ENCODE measurements around the gene SLIT3.

SLIT3 gene

GRCh38 chr5:168960497-168960896 is 340.4 kb downstream of the SLIT3 start:
- DNase-seq (ENCODE audit: low read depth) = no peak

- no peak for DNase-seq (ENCODE audit: low read depth)
Measured at GRCh38 chr5:168953351-168953750, 347.6 kb downstream of the SLIT3 start.

- no peak for DNase-seq (ENCODE audit: low read depth)
Measured at GRCh38 chr5:168952196-168952595, 348.7 kb downstream of the SLIT3 start.

DNA sequence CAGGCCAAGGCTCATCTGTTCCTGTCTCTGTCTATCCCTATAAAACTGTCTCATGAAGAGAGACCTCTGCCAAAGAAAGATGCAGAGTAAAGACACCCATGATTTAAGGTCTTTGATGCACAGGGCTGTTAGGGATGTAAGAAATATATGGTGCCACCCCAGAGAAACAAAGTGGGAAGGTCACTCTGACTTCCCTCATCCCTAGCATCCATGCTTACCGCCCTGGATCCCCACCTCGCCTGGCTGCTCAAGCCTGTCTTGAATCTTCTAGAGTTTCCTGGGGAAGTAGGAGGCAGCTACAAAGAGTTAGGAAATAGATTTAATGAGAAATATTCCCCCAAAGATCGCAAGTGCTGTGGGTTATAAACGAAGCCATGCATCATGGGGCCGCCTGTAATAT is 349.2 kb downstream of the SLIT3 start:
- no peak for DNase-seq (ENCODE audit: low read depth)

DNA sequence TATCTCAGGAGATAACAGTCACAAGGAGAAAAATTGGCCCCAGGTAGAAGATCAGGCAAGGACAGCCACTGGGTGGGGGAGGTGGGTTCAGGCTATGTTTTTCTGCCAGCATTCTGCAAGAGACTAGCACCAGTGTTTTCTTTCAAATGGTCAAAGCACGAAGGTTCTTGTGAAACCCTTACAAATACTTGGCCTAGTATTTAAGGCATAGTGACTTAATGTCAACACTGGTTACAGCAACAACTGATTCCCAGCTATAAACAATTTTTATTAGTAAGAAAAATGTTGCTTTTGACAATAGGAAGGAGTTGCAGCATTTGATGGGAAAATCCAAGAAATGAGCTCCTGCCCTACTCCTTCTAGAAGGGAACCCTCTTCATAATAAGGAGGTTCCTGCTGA is 349.6 kb downstream of the SLIT3 start:
- DNase-seq (ENCODE audit: low read depth) = no peak

DNA sequence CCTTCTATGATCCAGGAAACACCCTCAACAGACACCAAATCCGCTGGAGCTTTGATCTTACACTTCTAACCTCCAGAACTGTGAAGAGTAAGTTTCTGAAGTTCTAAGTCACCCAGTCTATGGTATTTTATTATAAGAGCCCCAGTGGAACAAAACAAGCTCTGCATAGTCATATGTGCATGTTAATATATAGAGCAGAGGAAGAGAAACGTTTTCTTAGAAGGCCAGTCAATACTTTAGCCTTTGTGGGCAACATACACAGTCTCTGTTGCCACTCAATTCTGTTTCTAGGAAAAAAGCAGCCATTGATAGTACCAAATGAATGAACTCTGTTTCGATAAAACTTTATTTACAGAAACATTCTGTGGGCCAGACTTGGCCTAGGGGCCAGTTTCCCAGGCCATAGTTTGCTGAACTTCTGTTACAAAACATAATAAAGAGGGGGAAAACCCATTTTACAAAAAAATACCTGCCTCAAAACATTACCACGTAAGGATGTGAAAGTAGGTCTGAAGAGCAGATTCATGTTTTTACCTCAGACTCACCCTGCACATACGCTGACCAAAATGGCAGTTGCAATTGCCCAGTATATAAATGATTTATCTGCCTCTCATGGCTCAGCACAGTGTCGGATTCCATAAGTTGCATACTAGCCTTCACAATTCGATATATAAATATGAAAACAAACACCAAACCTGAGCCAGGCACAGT is 350.5 kb downstream of the SLIT3 start:
- no peak for DNase-seq (ENCODE audit: low read depth)

DNA sequence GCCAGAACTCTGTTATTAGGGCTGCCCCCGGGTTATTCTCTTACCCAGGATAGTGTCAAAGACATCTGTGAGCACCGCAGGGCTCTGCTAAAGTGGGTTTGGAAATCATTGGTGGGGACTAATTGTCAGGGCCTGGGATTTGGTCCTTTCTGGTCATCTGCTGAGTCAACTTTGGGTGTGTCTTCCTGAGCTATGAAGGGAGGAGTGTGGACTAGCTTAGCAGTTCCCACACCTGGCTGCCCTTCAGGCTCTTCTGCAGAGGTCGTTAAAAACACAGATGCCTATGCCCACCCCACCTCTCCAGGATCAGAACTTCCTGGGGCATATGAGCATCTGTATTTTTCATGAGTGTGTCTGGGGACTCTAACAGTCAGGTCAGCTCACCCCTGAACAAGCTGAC is 352.2 kb downstream of the SLIT3 start:
- DNase-seq (ENCODE audit: low read depth) = no peak

GRCh38 chr5:168947212-168947868 is 353.6 kb downstream of the SLIT3 start:
- no peak for DNase-seq (ENCODE audit: low read depth)

GRCh38 chr5:168946363-168946762 is 354.6 kb downstream of the SLIT3 start:
- no peak for DNase-seq (ENCODE audit: low read depth)

- no peak for DNase-seq (ENCODE audit: low read depth)
Measured at GRCh38 chr5:168944004-168944403, 356.9 kb downstream of the SLIT3 start.

- DNase-seq (ENCODE audit: low read depth) = no peak
Measured at GRCh38 chr5:168943091-168943884, 357.7 kb downstream of the SLIT3 start.

DNA sequence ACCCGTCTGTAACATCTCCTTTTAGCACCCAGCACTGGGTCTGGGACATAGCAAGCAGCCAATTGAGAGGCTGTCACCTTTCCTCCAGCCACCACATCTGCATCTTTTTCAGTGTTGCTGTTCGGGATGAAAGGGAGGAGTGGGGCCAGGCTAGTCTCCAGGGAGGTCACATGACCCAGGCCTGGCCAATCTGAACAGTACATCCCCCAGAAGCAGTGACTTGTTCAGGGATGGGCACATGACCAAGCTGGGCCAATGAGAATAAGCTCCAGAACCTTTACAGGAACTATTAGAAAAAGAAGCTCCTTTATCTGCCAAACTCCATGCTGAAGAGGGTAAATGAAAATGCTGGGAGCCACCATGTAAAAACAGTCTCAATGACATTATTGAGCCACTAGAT is 359.0 kb downstream of the SLIT3 start:
- DNase-seq (ENCODE audit: low read depth) = no peak

DNA sequence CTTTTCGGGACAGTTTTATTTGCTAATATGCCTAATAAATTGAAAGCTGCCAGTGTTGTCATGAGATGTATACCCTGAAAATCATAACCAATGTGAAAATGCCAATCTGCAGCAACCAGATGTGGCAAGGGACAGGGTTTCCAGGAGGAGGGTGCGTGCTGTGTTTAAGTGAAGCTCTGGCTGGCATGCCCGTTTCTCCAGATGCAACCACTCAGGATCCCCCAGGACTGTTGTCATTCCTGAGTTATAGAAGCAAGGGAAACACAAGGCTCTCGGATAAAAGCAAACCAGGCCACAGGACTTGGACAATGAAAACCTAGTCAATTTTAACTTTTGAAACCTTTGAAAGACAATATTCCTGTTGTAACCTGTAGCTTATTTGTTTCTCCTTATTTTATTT is 360.2 kb downstream of the SLIT3 start:
- no peak for DNase-seq (ENCODE audit: low read depth)

DNA sequence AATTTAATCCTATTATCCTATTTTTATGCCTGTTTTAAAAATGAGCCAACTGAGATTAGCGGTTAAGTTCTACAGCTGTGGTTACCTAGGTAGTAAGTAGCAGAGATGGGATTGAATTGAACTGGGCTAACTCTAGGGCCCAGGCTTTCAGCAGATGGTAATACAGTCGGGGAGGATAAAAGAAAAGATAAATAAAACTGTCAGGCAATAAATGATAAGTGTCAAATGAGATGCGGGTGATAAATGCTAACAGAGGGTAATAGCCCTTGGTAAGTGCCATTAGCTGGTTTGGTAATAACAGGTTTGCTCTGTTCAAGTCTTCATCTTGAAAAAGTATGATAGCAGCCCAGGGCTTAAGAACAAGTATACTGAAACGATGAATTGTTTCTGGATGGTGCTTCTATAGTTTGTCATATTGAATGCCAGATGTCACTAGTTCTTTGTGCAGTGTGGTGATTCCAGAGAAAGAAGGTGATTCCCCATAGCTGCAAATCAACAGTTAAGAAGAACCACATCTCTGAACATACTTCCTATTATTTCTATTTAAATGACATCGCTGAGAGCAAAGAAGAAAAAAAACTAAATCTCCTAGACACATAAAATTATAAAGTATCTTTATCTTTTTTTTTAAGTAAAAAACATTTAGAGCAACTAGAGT is 360.9 kb downstream of the SLIT3 start:
- no peak for DNase-seq (ENCODE audit: low read depth)

DNA sequence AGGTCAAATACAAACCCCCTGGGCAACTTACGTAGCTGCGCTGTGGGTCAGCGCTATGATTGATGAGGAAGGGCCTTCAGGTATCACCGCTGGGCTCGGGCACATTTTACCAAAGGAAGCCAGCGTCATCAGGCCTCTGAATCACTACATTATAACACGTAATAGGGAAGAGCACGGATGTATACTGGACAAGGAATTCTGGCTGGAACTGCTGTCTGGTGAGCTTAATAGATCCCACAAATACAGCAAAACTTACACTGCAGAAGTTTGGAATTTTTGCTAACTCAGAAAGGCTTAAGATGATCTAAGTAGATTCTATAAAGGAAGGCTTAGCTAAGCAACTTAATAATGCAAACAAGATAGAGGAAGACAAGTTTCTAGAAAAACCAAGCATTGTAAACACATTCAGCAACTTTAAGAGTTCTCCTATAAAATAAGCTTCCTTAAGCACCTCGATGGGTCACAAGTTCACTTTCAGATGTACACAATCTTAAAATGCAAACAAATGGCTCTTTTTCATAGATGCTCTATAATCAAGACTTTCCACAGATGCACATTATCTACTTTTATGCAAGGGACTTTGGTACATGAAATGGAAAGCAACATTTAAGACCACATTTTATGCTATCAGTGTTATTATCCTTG is 361.7 kb downstream of the SLIT3 start:
- DNase-seq (ENCODE audit: low read depth) = no peak

- no peak for DNase-seq (ENCODE audit: low read depth)
Measured at GRCh38 chr5:168936511-168936910, 364.4 kb downstream of the SLIT3 start.

GRCh38 chr5:168935183-168935582 is 365.8 kb downstream of the SLIT3 start:
- no peak for DNase-seq (ENCODE audit: low read depth)

DNA sequence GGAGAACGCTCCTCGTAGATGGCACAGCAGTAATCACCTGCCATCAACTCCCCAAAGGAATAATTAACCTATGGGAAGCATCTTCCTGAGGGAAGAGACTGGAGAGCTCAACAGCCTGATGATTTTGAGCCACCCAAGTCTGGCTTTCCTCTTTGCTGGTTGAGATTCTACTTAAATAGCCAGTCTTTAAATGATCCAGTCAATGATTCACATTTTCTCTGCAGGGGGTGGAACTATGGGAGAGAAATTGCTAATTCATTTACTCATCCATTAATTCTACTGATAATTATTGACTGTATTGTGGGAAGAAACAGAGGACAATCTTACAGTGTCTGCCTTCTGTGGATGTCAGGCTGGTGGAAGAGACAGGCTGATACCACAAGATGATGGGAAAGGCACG is 366.8 kb downstream of the SLIT3 start:
- no peak for DNase-seq (ENCODE audit: low read depth)

GRCh38 chr5:168932400-168933189 is 368.3 kb downstream of the SLIT3 start:
- no peak for DNase-seq (ENCODE audit: low read depth)

GRCh38 chr5:168931638-168932345 is 369.1 kb downstream of the SLIT3 start:
- DNase-seq (ENCODE audit: low read depth) = no peak

DNA sequence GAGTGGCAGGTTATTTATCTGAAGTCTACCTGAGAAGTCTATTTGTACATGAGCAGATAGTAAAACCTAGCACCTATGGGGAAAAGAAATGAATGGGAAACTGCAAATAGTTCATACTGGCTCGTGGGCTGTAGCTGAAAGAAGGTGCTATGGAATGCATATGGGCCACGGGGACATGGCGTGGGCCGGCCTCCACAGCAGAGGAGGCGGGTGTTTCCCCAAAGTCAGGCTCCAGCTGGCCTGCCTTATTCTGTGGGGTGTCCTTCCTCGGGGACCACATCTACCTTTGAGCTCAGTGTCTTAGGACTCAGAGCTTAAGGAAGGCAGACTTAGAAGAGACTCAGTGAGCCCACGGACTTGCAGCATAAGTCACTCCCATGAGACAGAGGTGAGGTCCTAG is 371.3 kb downstream of the SLIT3 start:
- no peak for DNase-seq (ENCODE audit: low read depth)
